Uterus (tissue), 2 donors: ENCODE measurements around the gene FMNL1.

Source experiments
- POLR2A ChIP-seq, 2 donors: fragments of 450-650 bp; IDR thresholded peaks; one replicate each; pipeline ENCODE4 v1.6.1; 2016; ENCODE audit warnings: antibody characterized with exemption in 2 of 2, mild to moderate bottlenecking in 1 of 2, moderate library complexity in 1 of 2
- TF ChIP-seq, protein P1 (sequence below), 4 experiments: fragments of 200-600 bp in 2 of 4; fragments of 450-650 bp in 2 of 4; sonication (generic) in 2 of 4; IDR thresholded peaks; one replicate each; pipeline ENCODE4 v1.5.1; 2016 to 2019; ENCODE audit warnings: antibody characterized with exemption in 4 of 4, mild to moderate bottlenecking in 2 of 4, moderate library complexity in 1 of 4

DNA sequence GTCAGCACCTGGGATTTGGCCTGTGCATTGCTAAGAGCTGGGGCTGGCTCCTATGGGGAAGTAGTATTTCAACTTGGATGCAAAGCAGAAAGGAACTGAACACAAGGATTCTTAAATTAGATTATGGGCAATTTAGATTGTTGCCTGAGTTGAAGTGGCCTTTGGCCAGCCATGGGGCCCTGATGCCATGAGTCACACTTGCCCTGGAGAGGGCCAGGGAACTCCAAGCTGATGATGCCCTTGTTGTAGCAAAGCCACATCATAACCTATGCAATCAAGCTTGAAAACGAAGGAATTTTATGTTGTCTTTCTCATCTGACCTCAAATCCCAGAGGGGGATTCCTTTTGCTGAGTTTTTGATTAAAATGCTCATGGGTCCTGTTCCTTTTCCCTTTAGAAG lies 44.1 kb downstream of the FMNL1 start:
- TF ChIP-seq POLR2A (IDR thresholded peaks at IDR 0.05), result no peak
- TF ChIP-seq, protein P1, sequence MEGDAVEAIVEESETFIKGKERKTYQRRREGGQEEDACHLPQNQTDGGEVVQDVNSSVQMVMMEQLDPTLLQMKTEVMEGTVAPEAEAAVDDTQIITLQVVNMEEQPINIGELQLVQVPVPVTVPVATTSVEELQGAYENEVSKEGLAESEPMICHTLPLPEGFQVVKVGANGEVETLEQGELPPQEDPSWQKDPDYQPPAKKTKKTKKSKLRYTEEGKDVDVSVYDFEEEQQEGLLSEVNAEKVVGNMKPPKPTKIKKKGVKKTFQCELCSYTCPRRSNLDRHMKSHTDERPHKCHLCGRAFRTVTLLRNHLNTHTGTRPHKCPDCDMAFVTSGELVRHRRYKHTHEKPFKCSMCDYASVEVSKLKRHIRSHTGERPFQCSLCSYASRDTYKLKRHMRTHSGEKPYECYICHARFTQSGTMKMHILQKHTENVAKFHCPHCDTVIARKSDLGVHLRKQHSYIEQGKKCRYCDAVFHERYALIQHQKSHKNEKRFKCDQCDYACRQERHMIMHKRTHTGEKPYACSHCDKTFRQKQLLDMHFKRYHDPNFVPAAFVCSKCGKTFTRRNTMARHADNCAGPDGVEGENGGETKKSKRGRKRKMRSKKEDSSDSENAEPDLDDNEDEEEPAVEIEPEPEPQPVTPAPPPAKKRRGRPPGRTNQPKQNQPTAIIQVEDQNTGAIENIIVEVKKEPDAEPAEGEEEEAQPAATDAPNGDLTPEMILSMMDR (IDR thresholded peaks at IDR 0.05), result no peak
